OCI-LY7 (cell line): ENCODE data around the gene VDR. TPM values are rescaled to one million over a fixed set of nuclear protein-coding genes. Genes with fewer than 3 reads are reported as not detected.

ENCODE experiments used
- BruUV-seq: library from RNA; stranded (reverse); fragments of 400-500 nt; replicated peaks from 2 replicates; lab custom pipeline; 2021; lab: Mats Ljungman, UMichigan
- CTCF ChIA-PET: fragments of 300-600 bp; sonication (Branson Sonifier 250); formaldehyde crosslinking; loops from one replicate; lab custom pipeline; 2022; ENCODE audit warnings: antibody characterized with exemption; ENCODE audit not compliant: unreplicated experiment; lab: Charles Lee
- POLR2A ChIA-PET: fragments of 300-600 bp; sonication (Branson Sonifier 250); formaldehyde crosslinking; loops from one replicate; lab custom pipeline; 2022; ENCODE audit warnings: antibody characterized with exemption; lab: Charles Lee
- DNase-seq: peaks from one replicate; pipeline ENCODE4 v3.0.0-alpha.2; 2015; ENCODE audit warnings: low spot score
- H2AFZ ChIP-seq: fragments of 200-600 bp; sonication (generic), shearing (Covaris generic); 2 replicates; pipeline ENCODE4 v1.6.1; 2014; ENCODE audit warnings: mild to moderate bottlenecking, antibody characterized with exemption, low read length, moderate library complexity
- H3K27ac ChIP-seq: fragments of 200-600 bp; sonication (generic); 2 replicates; pipeline ENCODE4 v1.5.1; 2014; ENCODE audit warnings: mixed run types, low read depth, mild to moderate bottlenecking, moderate library complexity, low read length, inconsistent platforms; ENCODE audit not compliant: poor library complexity, severe bottlenecking
- H3K36me3 ChIP-seq: fragments of 200-600 bp; sonication (generic); 2 replicates; pipeline ENCODE4 v1.6.1; 2014; ENCODE audit warnings: mild to moderate bottlenecking, antibody characterized with exemption, low read length, moderate library complexity, mixed read lengths; ENCODE audit not compliant: insufficient read depth
- H3K4me1 ChIP-seq: fragments of 200-600 bp; sonication (generic); 2 replicates; pipeline ENCODE4 v1.5.1; 2014; ENCODE audit warnings: mild to moderate bottlenecking, low read length; ENCODE audit not compliant: insufficient read depth, poor library complexity, severe bottlenecking
- H3K4me2 ChIP-seq: fragments of 200-600 bp; sonication (generic); 2 replicates; pipeline ENCODE4 v1.6.1; 2014; ENCODE audit warnings: mild to moderate bottlenecking, low read length
- H3K4me3 ChIP-seq: fragments of 200-600 bp; sonication (generic); 2 replicates; pipeline ENCODE4 v1.5.1; 2014; ENCODE audit warnings: mild to moderate bottlenecking, low read depth, low read length; ENCODE audit not compliant: poor library complexity, severe bottlenecking
- H3K79me2 ChIP-seq: fragments of 200-600 bp; sonication (generic); 2 replicates; pipeline ENCODE4 v1.6.1; 2016; ENCODE audit warnings: low read depth, mild to moderate bottlenecking, low read length, moderate library complexity, mixed read lengths; ENCODE audit not compliant: insufficient read depth
- H3K9me2 ChIP-seq: fragments of 200-600 bp; sonication (generic); 2 replicates; pipeline ENCODE4 v1.6.1; 2016; ENCODE audit warnings: mild to moderate bottlenecking, low read length, mixed read lengths; ENCODE audit not compliant: insufficient read depth
- H3K9me3 ChIP-seq: fragments of 200-600 bp; sonication (generic); 2 replicates; pipeline ENCODE4 v1.6.1; 2014; ENCODE audit warnings: mild to moderate bottlenecking, mixed run types, low read length, mixed read lengths
- H4K20me1 ChIP-seq: fragments of 200-600 bp; sonication (generic); 2 replicates; pipeline ENCODE4 v1.6.1; 2014; ENCODE audit warnings: mild to moderate bottlenecking, antibody characterized with exemption, low read length, moderate library complexity, mixed read lengths; ENCODE audit not compliant: insufficient read depth
- CTCF ChIP-seq: fragments of 200-600 bp; sonication (generic); conservative IDR thresholded peaks from 2 replicates; pipeline ENCODE4 v1.5.1; 2014; ENCODE audit warnings: mild to moderate bottlenecking, antibody characterized with exemption, low read length, moderate library complexity, mixed read lengths
- EZH2phosphoT487 ChIP-seq: fragments of 200-600 bp; sonication (generic); IDR thresholded peaks from 2 replicates; pipeline ENCODE4 v1.6.1; 2018; ENCODE audit warnings: low read depth, borderline replicate concordance, mild to moderate bottlenecking, mixed run types, antibody characterized with exemption, low read length, moderate library complexity, mixed read lengths
- intact Hi-C: fragments of 100-400 bp; cut with micrococcal nuclease; formaldehyde crosslinking; loops from one replicate; pipeline ENCODE4 v1.10.0; 2022; ENCODE audit not compliant: unreplicated experiment
- total RNA-seq, 2 experiments: library from RNA; depleted of rRNA in 1 of 2; stranded (reverse); fragments of >200 nt in 1 of 2; shearing (Covaris generic) in 1 of 2; gene quantifications; 2 replicates each; pipeline ENCODE4 v1.2.3, GENCODE V29; 2014 to 2022

VDR gene
- total RNA-seq, 2 experiments from 2014 or later, result 1.9 to 5.4 TPM

- ChIA-PET POLR2A (no interaction called here), CTCF (no interaction called here)
- no peaks in the 10 kb centered on the region for H3K79me2 ChIP-seq
- no peak overlapping the region for H3K4me2 ChIP-seq
- no peak for DNase-seq
- H3K36me3 ChIP-seq, result no peaks in the 10 kb centered on the region
- BruUV-seq, result no TSS peak
- H3K9me2 ChIP-seq, result no peaks in the 10 kb centered on the region
- intact Hi-C loops, result no loop called here
- TF ChIP-seq CTCF (no peak), EZH2phosphoT487 (no peak)
- no peaks in the 10 kb centered on the region for H4K20me1 ChIP-seq
- H2AFZ ChIP-seq, result no peak overlapping the region
- H3K9me3 ChIP-seq, result no peaks in the 10 kb centered on the region
- no peak overlapping the region for H3K4me3 ChIP-seq
- no peaks in the 10 kb centered on the region for H3K4me1 ChIP-seq
- no peak overlapping the region for H3K27ac ChIP-seq
Measured at GRCh38 chr12:47950856-47951468, 46.2 kb upstream of the VDR start.

GRCh38 chr12:47949441-47950341 is 44.9 kb upstream of the VDR start:
- no peak for TF ChIP-seq EZH2phosphoT487
- TF ChIP-seq CTCF, result peak; percentile 95

More at GRCh38 chr12:47949441-47950341, 44.9 kb upstream of the VDR start:
- Histone ChIP-seq H3K79me2 (no peaks in the 10 kb centered on the region), H3K27ac (no peak overlapping the region), H2AFZ (peak overlapping the region; percentile 12; the same call in 1 of the 2 replicates), H4K20me1 (no peaks in the 10 kb centered on the region), H3K36me3 (no peaks in the 10 kb centered on the region), H3K9me2 (no peaks in the 10 kb centered on the region), H3K4me2 (no peak overlapping the region), H3K4me1 (no peaks in the 10 kb centered on the region), H3K9me3 (no peaks in the 10 kb centered on the region), H3K4me3 (no peak overlapping the region)
- POLR2A ChIA-PET, result no interaction called here
- CTCF ChIA-PET, result interaction anchor here (1.0 kb wide), 1 partner anchor 14 kb away, joined by 4 read pairs; the partner anchor contains the start of gene TMEM106C
- no TSS peak for BruUV-seq
- DNase-seq, result peak; percentile 66
- intact Hi-C loops, result loop anchor here (1.0 to 2.0 kb wide), 3 partner anchors 49 to 153 kb away; no protein-coding TSS in a partner anchor
